Fibroblast of pulmonary artery (primary cell): ENCODE data around the gene SLC25A1.

ENCODE experiments used
- DNase-seq: peaks from one replicate; pipeline ENCODE4 v3.0.0-alpha.2; 2010; ENCODE audit warnings: low read depth
- H3K4me3 ChIP-seq: replicated peaks from 2 replicates; pipeline ENCODE4 v1.5.1; 2011; ENCODE audit warnings: low read depth, mild to moderate bottlenecking, control low read depth, low read length, moderate library complexity
- TF ChIP-seq, protein P1 (sequence below): IDR thresholded peaks from 2 replicates; pipeline ENCODE4 v1.5.1; 2011; ENCODE audit warnings: mild to moderate bottlenecking, control low read depth, low read length, inconsistent platforms; ENCODE audit errors: missing control alignments

The SLC25A1 gene

DNA sequence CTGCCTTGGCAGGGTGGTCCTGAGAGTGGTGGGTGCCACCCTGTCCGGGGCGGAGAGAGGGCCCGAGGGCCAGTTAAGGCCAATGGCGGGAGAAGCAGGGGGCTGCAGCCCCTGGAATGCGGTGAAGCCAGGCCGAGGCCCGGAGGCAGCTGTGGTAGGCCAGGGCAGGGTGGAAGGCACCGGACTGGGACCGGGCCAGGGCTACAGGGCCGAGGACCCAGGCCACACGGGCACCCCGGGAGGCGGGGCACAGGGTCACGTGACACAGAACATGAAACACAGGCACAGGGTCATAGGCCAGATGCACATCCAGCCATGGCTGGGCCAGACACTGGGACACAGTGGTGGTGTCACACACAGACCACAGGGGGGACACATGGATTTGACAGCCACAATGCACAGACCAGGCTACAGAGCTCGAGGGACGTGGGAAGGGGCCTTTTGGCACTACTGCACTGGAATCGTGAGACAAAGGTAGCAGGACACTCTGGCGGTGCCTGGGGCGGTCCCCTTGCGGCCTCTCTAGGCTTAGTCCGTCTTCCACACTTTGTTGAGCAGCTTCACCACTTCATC lies 2.8 kb downstream of the SLC25A1 start:
- DNase-seq = no peak
- TF ChIP-seq, protein P1, sequence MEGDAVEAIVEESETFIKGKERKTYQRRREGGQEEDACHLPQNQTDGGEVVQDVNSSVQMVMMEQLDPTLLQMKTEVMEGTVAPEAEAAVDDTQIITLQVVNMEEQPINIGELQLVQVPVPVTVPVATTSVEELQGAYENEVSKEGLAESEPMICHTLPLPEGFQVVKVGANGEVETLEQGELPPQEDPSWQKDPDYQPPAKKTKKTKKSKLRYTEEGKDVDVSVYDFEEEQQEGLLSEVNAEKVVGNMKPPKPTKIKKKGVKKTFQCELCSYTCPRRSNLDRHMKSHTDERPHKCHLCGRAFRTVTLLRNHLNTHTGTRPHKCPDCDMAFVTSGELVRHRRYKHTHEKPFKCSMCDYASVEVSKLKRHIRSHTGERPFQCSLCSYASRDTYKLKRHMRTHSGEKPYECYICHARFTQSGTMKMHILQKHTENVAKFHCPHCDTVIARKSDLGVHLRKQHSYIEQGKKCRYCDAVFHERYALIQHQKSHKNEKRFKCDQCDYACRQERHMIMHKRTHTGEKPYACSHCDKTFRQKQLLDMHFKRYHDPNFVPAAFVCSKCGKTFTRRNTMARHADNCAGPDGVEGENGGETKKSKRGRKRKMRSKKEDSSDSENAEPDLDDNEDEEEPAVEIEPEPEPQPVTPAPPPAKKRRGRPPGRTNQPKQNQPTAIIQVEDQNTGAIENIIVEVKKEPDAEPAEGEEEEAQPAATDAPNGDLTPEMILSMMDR = no peak

DNA sequence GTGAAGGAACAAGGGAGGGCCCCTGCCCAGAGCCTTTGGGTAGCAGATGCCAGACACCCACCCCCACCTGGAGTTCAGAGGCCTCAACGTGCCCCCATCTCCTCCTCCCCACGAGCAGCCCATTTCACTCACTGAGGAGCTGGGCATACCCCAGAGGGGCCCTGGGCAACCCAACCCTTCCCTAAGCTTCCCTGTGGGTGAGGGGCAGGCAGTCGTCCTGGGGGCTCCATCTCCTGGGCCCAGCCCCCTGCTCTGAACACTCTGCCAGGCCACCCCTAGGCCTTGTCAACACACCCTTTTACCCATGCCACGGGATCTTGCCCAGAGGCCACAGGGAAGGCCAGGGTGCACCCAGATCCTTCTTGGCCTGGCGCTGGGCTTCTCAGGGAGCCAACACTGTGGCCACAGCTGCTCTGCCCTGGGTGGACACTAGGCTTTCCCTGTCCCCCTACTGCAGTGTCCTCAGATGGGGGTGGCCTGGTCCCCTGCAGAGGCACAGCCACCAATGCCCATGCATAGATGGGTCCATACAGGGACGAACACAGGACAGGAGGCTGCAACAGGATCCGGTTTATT lies 3.4 kb downstream of the SLC25A1 start:
- no peak overlapping the region for H3K4me3 ChIP-seq

More for the DNA sequence above, 2.8 kb downstream of the SLC25A1 start:
- no peak overlapping the region for H3K4me3 ChIP-seq

DNA sequence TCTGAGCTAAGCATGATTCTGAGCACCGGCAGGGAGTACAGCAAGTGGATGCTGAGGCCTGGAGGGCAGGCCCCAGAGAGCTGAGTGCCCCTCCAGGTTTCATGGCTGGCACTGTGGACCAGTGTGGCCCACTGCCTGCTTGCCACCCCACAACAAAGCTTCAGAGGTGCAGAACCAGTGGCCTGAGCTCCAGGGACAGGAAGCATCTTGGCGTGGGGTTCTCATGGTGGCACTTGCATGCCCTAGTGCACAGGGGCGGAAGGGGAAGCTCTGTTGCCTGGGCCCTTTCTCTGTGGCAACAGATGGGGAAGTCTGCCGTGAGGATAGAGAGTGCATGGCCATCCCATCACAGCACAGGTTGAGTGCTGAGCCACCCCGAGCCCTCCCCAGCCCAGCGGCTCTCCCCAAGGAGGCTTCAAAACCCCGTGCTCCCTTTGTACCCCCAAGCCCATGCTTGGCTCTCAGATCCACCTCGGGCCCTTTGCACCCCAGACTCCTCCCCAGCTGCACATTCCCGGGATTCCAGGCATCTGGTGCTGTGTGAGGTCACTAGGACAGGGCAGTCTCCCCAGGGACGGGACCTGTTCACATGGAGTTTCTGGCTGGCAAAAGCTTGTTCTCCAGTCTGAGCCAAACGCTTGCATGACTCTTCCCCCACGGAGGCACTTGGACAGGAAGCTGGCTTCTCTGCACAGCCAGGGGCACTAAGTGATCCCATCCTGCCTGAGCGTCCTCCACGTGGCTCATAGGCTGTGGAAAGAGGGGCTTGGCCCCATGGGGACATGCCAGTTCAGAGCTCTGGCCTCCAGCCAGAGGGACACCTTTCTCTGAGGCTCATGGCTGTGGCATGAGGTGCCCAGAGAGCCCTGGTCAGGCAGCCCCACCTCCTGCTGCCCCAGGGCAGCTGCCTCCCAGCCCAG lies 4.2 kb downstream of the SLC25A1 start:
- H3K4me3 ChIP-seq = no peak overlapping the region
- TF ChIP-seq, protein P1 = no peak
- DNase-seq = peak; percentile 82

More for the DNA sequence above, 3.4 kb downstream of the SLC25A1 start:
- DNase-seq = no peak
- TF ChIP-seq, protein P1 = no peak

DNA sequence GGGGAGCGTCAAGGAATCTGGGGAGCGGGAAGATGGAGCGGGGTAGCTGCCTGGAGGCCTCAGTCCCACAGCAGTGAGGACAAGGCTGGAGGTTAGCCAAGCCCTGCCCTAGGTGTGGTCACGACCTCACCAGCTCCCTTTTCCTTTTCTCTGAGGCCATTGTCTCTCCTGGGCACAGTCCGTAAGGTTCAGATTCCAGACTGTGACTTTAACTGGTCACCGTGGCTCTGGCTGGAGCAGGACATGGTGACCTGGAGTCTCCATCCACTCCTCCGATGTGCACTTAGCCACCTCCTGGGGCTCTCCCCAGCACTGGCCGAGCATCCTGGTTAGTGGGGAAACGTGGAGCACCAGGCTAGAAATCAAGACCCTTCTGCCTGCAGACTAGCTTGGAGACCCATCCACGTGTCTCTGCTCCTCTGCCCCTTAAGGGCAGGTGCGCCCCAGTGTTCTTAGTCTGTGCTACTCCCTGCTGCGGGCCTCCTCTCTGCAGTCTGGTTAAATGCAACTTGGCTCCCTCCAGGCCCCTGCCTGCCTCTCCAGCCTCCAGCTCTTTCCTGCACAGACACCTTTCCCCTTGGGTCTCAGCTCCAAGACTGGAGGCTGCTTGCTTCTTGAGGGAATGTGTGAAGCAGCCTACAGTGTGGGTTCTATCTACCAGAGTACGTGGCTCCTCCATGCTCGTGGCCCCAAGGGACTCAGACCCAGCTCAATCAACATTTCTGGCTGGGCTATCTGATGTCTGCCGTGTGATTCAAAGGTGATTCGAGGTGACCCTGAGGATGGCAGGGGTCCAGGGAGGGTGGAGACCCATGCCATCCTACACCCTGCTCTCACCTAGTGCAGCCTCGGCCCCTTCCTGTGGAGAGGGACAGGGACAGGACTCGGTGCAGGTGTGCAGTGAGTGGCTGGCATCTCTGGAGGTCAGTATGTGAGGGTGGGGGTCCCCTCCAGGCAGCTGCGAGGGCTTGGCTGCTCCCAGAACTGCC lies 5.2 kb downstream of the SLC25A1 start:
- no peak for DNase-seq
- peak overlapping the region; percentile 84 for H3K4me3 ChIP-seq
- TF ChIP-seq, protein P1 = no peak

DNA sequence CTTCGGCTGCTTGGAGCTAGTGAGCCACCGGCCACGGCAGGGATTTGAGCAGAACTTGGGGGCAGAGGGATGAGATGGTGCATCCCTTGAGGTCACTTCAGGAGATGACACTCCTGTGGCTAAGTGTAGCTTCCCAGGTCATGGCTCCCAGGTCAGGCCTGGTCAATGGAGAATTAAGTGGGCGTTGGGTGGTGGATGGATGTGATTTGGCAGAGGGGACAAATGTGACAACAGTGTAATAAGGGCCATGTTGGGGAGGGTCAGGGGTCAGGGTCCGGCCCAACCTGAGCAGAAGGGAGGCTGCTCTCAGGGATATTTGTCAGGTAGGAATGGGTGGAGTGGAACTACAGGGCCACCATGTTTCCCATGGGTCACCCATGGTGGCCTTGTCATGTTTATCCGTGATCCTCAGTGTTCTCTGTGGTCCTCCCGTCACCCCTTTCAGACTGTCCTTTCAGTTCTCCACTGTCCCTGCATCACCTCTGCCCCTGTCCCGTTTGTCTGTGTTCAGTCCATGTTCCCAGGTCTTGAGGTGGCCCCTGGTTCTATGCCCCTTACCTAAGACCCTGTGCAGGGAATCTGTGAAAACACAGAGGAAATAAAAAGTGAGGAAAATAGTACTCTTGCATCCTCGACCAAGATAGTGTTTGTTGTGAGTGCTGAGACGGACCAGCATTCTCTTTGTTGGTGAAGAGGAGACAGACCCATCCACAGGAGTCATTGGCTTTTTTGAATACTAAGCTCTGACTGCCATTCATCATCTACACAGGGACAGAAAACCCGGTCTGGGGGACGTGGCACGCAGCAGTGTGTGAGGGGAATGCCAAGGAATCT lies 6.1 kb downstream of the SLC25A1 start:
- DNase-seq = no peak
- TF ChIP-seq, protein P1 = no peak
- H3K4me3 ChIP-seq = peak overlapping the region; percentile 84
